Middle frontal gyrus (tissue), 1 donor: ENCODE results near the gene VPS37C.
"Not testable (repeated sequence)": the region's sequence is repeated elsewhere in the genome, so short reads cannot be mapped to it uniquely, and the experiment has no call there.

Experiments used
- DNase-seq: peaks from one replicate; pipeline ENCODE4 v3.0.0-alpha.2; 2015; ENCODE audit warnings: low spot score; ENCODE audit errors: extremely low spot score

VPS37C gene

GRCh38 chr11:61161190-61162091, at the start of gene VPS37C:
TSS of gene VPS37C (minus strand) at chr11:61161426. CDS start at chr11:61138829, 22,597 bp downstream.
- peak; percentile 86 for DNase-seq

- DNase-seq: not testable (repeated sequence)
These were observed 49.4 kb upstream of the VPS37C start for GRCh38 chr11:61210629-61211028.

- DNase-seq: not testable (repeated sequence)
These were observed 46.5 kb upstream of the VPS37C start for GRCh38 chr11:61207636-61208310.

GRCh38 chr11:61204502-61205059, 43.4 kb upstream of the VPS37C start:
- DNase-seq: not testable (repeated sequence)

- DNase-seq: not testable (repeated sequence)
These were observed 42.6 kb upstream of the VPS37C start for GRCh38 chr11:61203873-61204272.

- not testable (repeated sequence) for DNase-seq
These were observed 41.9 kb upstream of the VPS37C start, which contains the start of gene PGA3 for GRCh38 chr11:61202950-61203746. TSS of gene PGA3 (plus strand) at chr11:61203515. CDS start at chr11:61203565, 50 bp downstream.

GRCh38 chr11:61201476-61201875, 40.2 kb upstream of the VPS37C start:
- no peak for DNase-seq

GRCh38 chr11:61198948-61199523, 37.8 kb upstream of the VPS37C start:
- no peak for DNase-seq

- DNase-seq: no peak
These were observed 37.1 kb upstream of the VPS37C start for GRCh38 chr11:61198361-61198760.

GRCh38 chr11:61195719-61196118, 34.5 kb upstream of the VPS37C start:
- DNase-seq: no peak

GRCh38 chr11:61194981-61195695, 33.9 kb upstream of the VPS37C start:
- no peak for DNase-seq

- DNase-seq: no peak
These were observed 33.0 kb upstream of the VPS37C start for GRCh38 chr11:61194169-61194671.

GRCh38 chr11:61193596-61193995, 32.4 kb upstream of the VPS37C start:
- DNase-seq: no peak

GRCh38 chr11:61189933-61190332, 28.7 kb upstream of the VPS37C start:
- DNase-seq: no peak

- peak; percentile 44 for DNase-seq
These were observed 26.4 kb upstream of the VPS37C start for GRCh38 chr11:61187505-61188130.

- no peak for DNase-seq
These were observed 25.3 kb upstream of the VPS37C start for GRCh38 chr11:61186504-61186903.

GRCh38 chr11:61183645-61184044, 22.4 kb upstream of the VPS37C start:
- DNase-seq: no peak

- DNase-seq: no peak
These were observed 20.3 kb upstream of the VPS37C start for GRCh38 chr11:61181489-61181888.

- DNase-seq: not testable (repeated sequence)
These were observed 19.0 kb upstream of the VPS37C start for GRCh38 chr11:61180205-61180604.
